ENCODE results near the gene PBX4.

GRCh38 chr19:19563348-19563848, 55.1 kb downstream of the PBX4 start:
- TF ChIP-seq CTCF (IDR thresholded peaks at IDR 0.05) = no peak
- no peak for TF ChIP-seq POLR2A (IDR thresholded peaks at IDR 0.05)
- TF ChIP-seq EP300 (IDR thresholded peaks at IDR 0.05) = no peak

Data from stomach (tissue), 4 donors.